Germinal center (tissue), 1 donor: ENCODE measurements around the gene MYMK.

Experiments
- DNase-seq: peaks from one replicate; pipeline ENCODE4 v3.0.0; 2012; ENCODE audit warnings: mixed read lengths, low spot score

The MYMK gene

GRCh38 chr9:133468374-133468773 lies 56.4 kb downstream of the MYMK start:
- DNase-seq = no peak

GRCh38 chr9:133467101-133467500 lies 57.7 kb downstream of the MYMK start:
- DNase-seq = no peak

- no peak for DNase-seq
Observed at GRCh38 chr9:133465984-133466383, 58.8 kb downstream of the MYMK start.

GRCh38 chr9:133464638-133465037 lies 60.1 kb downstream of the MYMK start:
- DNase-seq = no peak
